ENCODE measurements around the gene HPGDS. TPM values are rescaled to one million over a fixed set of nuclear protein-coding genes. Genes with fewer than 3 reads are reported as not detected.

HPGDS gene
- total RNA-seq, 2 donors from 2014 or later: 0.63 TPM; not detected in 1

- Histone ChIP-seq H3K4me3 (no peak overlapping the region), H3K4me1 (no peaks in the 10 kb centered on the region), H3K9me3 (no peaks in the 10 kb centered on the region), H3K36me3 (no peaks in the 10 kb centered on the region), H3K27ac (no peak overlapping the region), H3K27me3 (no peaks in the 10 kb centered on the region)
- TF ChIP-seq, protein P1, sequence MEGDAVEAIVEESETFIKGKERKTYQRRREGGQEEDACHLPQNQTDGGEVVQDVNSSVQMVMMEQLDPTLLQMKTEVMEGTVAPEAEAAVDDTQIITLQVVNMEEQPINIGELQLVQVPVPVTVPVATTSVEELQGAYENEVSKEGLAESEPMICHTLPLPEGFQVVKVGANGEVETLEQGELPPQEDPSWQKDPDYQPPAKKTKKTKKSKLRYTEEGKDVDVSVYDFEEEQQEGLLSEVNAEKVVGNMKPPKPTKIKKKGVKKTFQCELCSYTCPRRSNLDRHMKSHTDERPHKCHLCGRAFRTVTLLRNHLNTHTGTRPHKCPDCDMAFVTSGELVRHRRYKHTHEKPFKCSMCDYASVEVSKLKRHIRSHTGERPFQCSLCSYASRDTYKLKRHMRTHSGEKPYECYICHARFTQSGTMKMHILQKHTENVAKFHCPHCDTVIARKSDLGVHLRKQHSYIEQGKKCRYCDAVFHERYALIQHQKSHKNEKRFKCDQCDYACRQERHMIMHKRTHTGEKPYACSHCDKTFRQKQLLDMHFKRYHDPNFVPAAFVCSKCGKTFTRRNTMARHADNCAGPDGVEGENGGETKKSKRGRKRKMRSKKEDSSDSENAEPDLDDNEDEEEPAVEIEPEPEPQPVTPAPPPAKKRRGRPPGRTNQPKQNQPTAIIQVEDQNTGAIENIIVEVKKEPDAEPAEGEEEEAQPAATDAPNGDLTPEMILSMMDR (IDR thresholded peaks at IDR 0.05): no peak
- no peak for DNase-seq (ENCODE audit: low spot score)
These were observed 34.7 kb upstream of the HPGDS start for GRCh38 chr4:94377294-94377693.

GRCh38 chr4:94375364-94375763 is 32.7 kb upstream of the HPGDS start:
- H3K4me3 ChIP-seq: no peak overlapping the region
- no peak overlapping the region for H3K27ac ChIP-seq
- DNase-seq (ENCODE audit: low spot score): no peak

GRCh38 chr4:94373752-94374151 is 31.1 kb upstream of the HPGDS start:
- DNase-seq (ENCODE audit: low spot score): no peak
- TF ChIP-seq, protein P1 (IDR thresholded peaks at IDR 0.05): no peak
- H3K27me3 ChIP-seq: no peaks in the 10 kb centered on the region
- no peaks in the 10 kb centered on the region for H3K36me3 ChIP-seq
- no peaks in the 10 kb centered on the region for H3K9me3 ChIP-seq
- no peak overlapping the region for H3K27ac ChIP-seq
- no peaks in the 10 kb centered on the region for H3K4me1 ChIP-seq
- H3K4me3 ChIP-seq: no peak overlapping the region

More at GRCh38 chr4:94375364-94375763, 32.7 kb upstream of the HPGDS start:
- TF ChIP-seq, protein P1 (IDR thresholded peaks at IDR 0.05): peak in 1 of 2 donors; percentile 30
- no peaks in the 10 kb centered on the region for H3K36me3 ChIP-seq
- H3K9me3 ChIP-seq: no peaks in the 10 kb centered on the region
- H3K4me1 ChIP-seq: no peaks in the 10 kb centered on the region
- H3K27me3 ChIP-seq: no peaks in the 10 kb centered on the region

DNA sequence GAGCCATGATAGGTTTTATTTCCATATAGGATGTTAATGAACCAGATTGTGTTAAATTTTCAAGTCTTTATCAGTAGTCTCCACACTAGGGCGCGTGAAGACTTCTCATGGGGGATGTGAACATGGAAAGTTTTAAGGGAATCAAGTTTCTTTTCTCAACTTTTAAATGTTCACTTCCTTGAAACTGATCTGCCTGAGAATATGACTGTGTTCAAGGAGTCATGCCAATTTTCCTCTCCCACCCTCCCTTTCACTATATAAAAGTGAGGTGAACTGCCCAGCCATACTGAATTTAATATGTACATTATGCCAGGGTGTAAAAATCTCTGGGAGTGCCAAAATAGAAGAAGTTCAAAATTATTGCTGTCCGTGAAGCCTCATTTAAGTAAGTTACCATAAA is 30.4 kb upstream of the HPGDS start:
- no peaks in the 10 kb centered on the region for H3K4me1 ChIP-seq
- no peaks in the 10 kb centered on the region for H3K9me3 ChIP-seq
- no peak for DNase-seq (ENCODE audit: low spot score)
- no peaks in the 10 kb centered on the region for H3K36me3 ChIP-seq
- H3K27ac ChIP-seq: no peak overlapping the region
- H3K27me3 ChIP-seq: no peaks in the 10 kb centered on the region
- no peak overlapping the region for H3K4me3 ChIP-seq
- TF ChIP-seq, protein P1 (IDR thresholded peaks at IDR 0.05): no peak

DNA sequence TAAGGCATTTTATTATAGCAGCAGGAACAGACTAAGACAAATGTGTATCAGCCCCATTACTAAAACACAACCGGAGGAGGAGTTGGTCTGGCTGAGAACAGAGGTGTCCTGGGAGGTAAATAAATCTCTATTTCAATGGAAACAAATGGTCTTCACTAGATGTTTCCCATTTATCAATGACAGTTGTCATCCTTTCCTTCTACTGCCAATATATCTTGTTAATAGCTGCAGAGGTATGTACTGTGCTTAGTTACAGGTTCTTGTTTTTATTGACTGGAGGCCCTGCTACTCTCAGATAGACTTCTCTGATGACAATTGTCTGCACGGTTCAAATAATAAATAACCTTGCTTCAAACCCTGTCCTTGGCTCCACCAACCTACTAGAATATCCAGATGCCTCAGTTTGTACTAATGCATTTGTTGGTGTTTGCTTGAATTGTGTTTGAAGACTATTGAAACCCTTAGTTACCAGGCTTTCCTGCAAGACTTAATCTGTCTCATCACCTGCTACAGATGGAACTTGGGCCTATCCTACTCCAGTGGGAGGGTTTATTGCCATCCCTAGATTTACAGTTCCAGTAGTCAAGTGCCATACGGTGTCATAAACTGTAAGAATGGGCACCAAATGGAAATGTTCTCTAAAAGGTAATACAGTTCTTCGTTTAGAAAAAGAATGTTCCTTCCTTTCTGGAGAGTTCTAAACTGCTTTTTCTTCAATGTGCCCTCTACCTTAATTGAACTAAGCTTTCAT is 29.8 kb upstream of the HPGDS start:
- no peak overlapping the region for H3K27ac ChIP-seq
- H3K36me3 ChIP-seq: no peaks in the 10 kb centered on the region
- no peaks in the 10 kb centered on the region for H3K27me3 ChIP-seq
- TF ChIP-seq, protein P1 (IDR thresholded peaks at IDR 0.05): no peak
- H3K4me3 ChIP-seq: no peak overlapping the region
- no peaks in the 10 kb centered on the region for H3K4me1 ChIP-seq
- no peak for DNase-seq (ENCODE audit: low spot score)
- H3K9me3 ChIP-seq: no peaks in the 10 kb centered on the region

DNA sequence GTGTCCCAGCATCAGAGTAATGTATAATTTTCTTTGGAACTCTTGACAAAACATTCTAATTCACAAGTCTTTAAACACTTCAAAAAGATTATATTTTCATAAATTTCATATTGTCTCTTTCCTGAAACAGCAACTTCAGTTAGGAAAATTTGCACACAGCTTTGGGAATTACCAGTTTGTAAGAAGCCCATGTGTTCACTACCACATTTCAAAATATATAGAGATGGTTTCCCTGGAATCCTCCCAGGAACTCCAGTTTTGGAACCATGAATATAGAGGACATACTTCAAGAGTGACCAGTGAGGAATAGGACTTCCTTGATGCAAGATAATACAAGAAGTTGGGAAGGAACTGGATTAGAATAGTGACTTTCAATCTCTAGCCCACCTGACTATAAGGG is 28.7 kb upstream of the HPGDS start:
- no peaks in the 10 kb centered on the region for H3K27me3 ChIP-seq
- TF ChIP-seq, protein P1 (IDR thresholded peaks at IDR 0.05): no peak
- H3K27ac ChIP-seq: no peak overlapping the region
- H3K9me3 ChIP-seq: no peaks in the 10 kb centered on the region
- no peaks in the 10 kb centered on the region for H3K36me3 ChIP-seq
- no peak overlapping the region for H3K4me3 ChIP-seq
- DNase-seq (ENCODE audit: low spot score): no peak
- H3K4me1 ChIP-seq: no peaks in the 10 kb centered on the region

Data from right atrium auricular region (tissue), 2 donors.